Activated CD8-positive, alpha-beta T cell treated with anti-CD3 and anti-CD28 coated beads for 36 hours (primary cell): ENCODE data around the gene OR10Z1. TPM values are rescaled to one million over a fixed set of nuclear protein-coding genes. Genes with fewer than 3 reads are reported as not detected.

Experiments used
- ATAC-seq: fragments of 200-7000 bp; cut with Tn5 transposase; one replicate; pipeline ENCODE4 v1.10.0; 2021; ENCODE audit warnings: mild to moderate bottlenecking, moderate library complexity
- CTCF ChIA-PET: fragments of 350-600 bp; sonication (Branson Sonifier 250); formaldehyde crosslinking; loops from one replicate; lab custom pipeline; 2021; ENCODE audit warnings: antibody characterized with exemption; lab: Charles Lee
- POLR2A ChIA-PET: fragments of 350-600 bp; sonication (Branson Sonifier 250); formaldehyde crosslinking; loops from one replicate; lab custom pipeline; 2021; ENCODE audit warnings: antibody characterized with exemption; lab: Charles Lee
- DNase-seq: peaks from one replicate; pipeline ENCODE4 v3.0.0-alpha.2; 2020
- H3K27ac Mint-ChIP-seq: one replicate; pipeline ENCODE4 v1.8.0; 2021; ENCODE audit warnings: mild to moderate bottlenecking, mixed read lengths
- H3K27me3 Mint-ChIP-seq: one replicate; pipeline ENCODE4 v1.8.0; 2021; ENCODE audit warnings: mixed read lengths
- H3K36me3 Mint-ChIP-seq: one replicate; pipeline ENCODE4 v1.8.0; 2021; ENCODE audit warnings: low read depth, mixed read lengths
- H3K4me1 Mint-ChIP-seq: one replicate; pipeline ENCODE4 v1.8.0; 2021; ENCODE audit warnings: low read depth, mixed read lengths
- H3K4me3 Mint-ChIP-seq: one replicate; pipeline ENCODE4 v1.8.0; 2021; ENCODE audit warnings: mild to moderate bottlenecking, moderate library complexity, mixed read lengths
- H3K9me3 Mint-ChIP-seq: one replicate; pipeline ENCODE4 v1.8.0; 2021; ENCODE audit warnings: mixed read lengths
- intact Hi-C: fragments of 100-400 bp; cut with micrococcal nuclease; formaldehyde crosslinking; loops from one replicate; pipeline ENCODE4 v1.10.0; 2022
- total RNA-seq, 2 experiments: library from RNA; stranded (reverse); gene quantifications; one replicate each; pipeline ENCODE4 v1.2.3, GENCODE V29; 2021
- TF ChIP-seq, protein P1 (sequence below): fragments of 200-600 bp; IDR thresholded peaks from one replicate; pipeline ENCODE4 v1.8.0; 2022; ENCODE audit warnings: antibody characterized with exemption, mild to moderate bottlenecking

OR10Z1 gene
- total RNA-seq, 2 experiments from 2014 or later: not detected

DNA sequence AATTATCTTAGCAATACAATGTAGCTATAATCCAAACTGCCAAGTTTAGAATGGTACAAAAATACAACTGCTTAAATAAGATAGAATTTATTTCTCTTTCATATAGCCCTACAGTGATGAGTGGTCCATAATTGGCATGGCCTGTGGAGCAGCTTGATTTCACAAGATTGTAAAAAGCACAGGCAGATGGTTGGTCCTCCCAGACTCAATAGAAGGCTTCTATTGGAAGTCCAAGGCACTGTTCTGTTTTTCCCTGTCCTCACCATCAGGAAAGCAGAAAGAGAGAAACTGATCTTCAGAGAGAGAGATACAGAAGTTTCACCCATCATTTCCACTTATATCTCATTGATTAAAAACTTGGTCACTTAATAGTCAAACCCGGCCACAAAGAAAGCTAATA is 32.8 kb upstream of the OR10Z1 start:
- peaks cover 9% of the 10 kb centered on the region for H3K27me3 Mint-ChIP-seq
- POLR2A ChIA-PET: no interaction called here
- H3K27ac Mint-ChIP-seq: no peak overlapping the region
- H3K9me3 Mint-ChIP-seq: no peaks in the 10 kb centered on the region
- intact Hi-C loops: no loop called here
- TF ChIP-seq, protein P1, sequence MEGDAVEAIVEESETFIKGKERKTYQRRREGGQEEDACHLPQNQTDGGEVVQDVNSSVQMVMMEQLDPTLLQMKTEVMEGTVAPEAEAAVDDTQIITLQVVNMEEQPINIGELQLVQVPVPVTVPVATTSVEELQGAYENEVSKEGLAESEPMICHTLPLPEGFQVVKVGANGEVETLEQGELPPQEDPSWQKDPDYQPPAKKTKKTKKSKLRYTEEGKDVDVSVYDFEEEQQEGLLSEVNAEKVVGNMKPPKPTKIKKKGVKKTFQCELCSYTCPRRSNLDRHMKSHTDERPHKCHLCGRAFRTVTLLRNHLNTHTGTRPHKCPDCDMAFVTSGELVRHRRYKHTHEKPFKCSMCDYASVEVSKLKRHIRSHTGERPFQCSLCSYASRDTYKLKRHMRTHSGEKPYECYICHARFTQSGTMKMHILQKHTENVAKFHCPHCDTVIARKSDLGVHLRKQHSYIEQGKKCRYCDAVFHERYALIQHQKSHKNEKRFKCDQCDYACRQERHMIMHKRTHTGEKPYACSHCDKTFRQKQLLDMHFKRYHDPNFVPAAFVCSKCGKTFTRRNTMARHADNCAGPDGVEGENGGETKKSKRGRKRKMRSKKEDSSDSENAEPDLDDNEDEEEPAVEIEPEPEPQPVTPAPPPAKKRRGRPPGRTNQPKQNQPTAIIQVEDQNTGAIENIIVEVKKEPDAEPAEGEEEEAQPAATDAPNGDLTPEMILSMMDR: no peak
- H3K36me3 Mint-ChIP-seq: no peaks in the 10 kb centered on the region
- ATAC-seq: no peak
- H3K4me1 Mint-ChIP-seq: no peaks in the 10 kb centered on the region
- CTCF ChIA-PET: interaction anchor here (1.8 kb wide), 1 partner anchor 12 kb away, joined by 4 read pairs; no protein-coding TSS in a partner anchor
- no peak for DNase-seq
- no peak overlapping the region for H3K4me3 Mint-ChIP-seq

DNA sequence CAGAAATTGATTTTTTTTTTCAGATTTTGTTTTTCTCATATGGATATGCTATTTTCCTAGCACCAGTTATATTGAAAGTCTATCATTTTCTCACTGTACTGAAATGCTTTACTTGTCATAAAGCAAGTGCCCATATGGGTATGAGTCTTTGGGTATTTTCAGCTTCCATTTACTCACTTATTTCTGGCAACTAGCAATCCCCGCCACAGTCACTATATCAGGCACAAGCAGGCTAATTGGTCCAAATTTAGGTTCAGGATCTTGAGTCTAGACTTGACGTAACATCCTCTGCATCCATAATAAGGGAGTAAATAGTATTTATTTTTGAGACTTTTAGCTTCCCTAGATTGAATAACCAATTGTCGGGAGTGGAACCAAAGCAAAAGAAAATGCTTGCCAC is 27.5 kb upstream of the OR10Z1 start:
- ATAC-seq (no peak), DNase-seq (no peak)
- Mint-ChIP-seq H3K27ac (no peak overlapping the region), H3K4me1 (no peaks in the 10 kb centered on the region), H3K27me3 (peaks cover 14% of the 10 kb centered on the region), H3K36me3 (no peaks in the 10 kb centered on the region), H3K4me3 (no peak overlapping the region), H3K9me3 (no peaks in the 10 kb centered on the region)
- CTCF ChIA-PET: no interaction called here
- TF ChIP-seq, protein P1: no peak
- intact Hi-C loops: no loop called here
- POLR2A ChIA-PET: no interaction called here

- no peak for ATAC-seq
- H3K36me3 Mint-ChIP-seq: no peaks in the 10 kb centered on the region
- H3K27ac Mint-ChIP-seq: no peak within 1 kb of the TSS
- H3K9me3 Mint-ChIP-seq: no peaks in the 10 kb centered on the region
- POLR2A ChIA-PET: no interaction called here
- peaks cover 16% of the 10 kb centered on the region for H3K27me3 Mint-ChIP-seq
- no peak within 1 kb of the TSS for H3K4me3 Mint-ChIP-seq
- TF ChIP-seq, protein P1: no peak
- no peaks in the 10 kb centered on the region for H3K4me1 Mint-ChIP-seq
- no peak for DNase-seq
- intact Hi-C loops: no loop called here
- CTCF ChIA-PET: no interaction called here
These were observed 25.3 kb upstream of the OR10Z1 start, which contains the start of gene OR10X1 for GRCh38 chr1:158579733-158580132. OR10X1 (minus strand) TSS chr1:158579899; CDS start chr1:158579899, 0 bp downstream.

- Mint-ChIP-seq H3K36me3 (no peaks in the 10 kb centered on the region), H3K9me3 (peaks cover 5% of the 10 kb centered on the region), H3K4me3 (no peak overlapping the region), H3K4me1 (no peaks in the 10 kb centered on the region), H3K27me3 (peaks cover 9% of the 10 kb centered on the region), H3K27ac (no peak overlapping the region)
- intact Hi-C loops: no loop called here
- ChIA-PET POLR2A (no interaction called here), CTCF (no interaction called here)
- no peak for ATAC-seq
- no peak for DNase-seq
- TF ChIP-seq, protein P1: no peak
These were observed 21.1 kb upstream of the OR10Z1 start for GRCh38 chr1:158583962-158584361.

GRCh38 chr1:158586942-158587341 is 18.1 kb upstream of the OR10Z1 start:
- Mint-ChIP-seq H3K36me3 (no peaks in the 10 kb centered on the region), H3K4me1 (no peaks in the 10 kb centered on the region), H3K27me3 (peaks cover 4% of the 10 kb centered on the region), H3K4me3 (no peak overlapping the region), H3K9me3 (peaks cover 5% of the 10 kb centered on the region), H3K27ac (no peak overlapping the region)
- POLR2A ChIA-PET: no interaction called here
- no peak for ATAC-seq
- CTCF ChIA-PET: no interaction called here
- TF ChIP-seq, protein P1: no peak
- no peak for DNase-seq
- intact Hi-C loops: no loop called here
